ENCODE measurements around the gene FOXD2.

FOXD2 gene

DNA sequence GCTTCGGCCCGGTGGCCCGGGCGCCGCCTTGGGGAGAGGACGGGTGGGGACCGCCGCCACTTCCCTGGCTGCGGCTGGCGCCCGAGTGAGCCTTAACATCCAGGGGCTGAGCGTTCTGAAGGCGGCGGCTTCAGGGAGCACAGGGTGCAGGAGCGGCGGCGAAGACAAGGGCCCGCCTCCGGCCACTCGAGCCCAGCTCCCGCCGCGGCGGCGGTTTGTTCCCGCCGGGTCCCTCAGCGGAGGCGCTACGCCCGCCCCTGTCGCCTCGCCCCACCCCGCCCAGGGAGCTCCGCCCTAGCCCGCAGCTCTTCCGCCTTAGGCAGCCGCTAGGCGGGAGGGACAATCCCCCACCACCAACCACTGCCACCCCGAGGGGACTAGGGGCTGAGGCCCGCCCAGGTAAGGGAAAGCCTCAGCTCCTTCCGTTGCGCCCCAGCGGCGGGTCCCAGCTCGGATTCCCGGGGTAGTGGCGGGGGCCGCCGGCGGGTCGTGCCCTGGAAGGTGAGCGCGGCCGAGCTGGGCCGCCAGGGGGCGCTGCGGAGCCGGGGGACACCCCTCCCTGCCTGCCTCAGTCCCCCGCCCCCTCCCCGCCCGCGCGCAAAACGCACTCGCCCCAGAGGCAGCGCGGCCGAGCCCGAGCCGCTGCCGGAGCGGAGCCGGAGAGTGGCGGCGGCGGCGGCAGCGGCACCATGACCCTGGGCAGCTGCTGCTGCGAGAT is at the start of gene FOXD2:
TSS of gene FOXD2 (plus strand) at position 598 of the 718 bp plus-strand sequence. CDS start at position 690, 92 bp downstream.
- peak; percentile 96 for DNase-seq

DNA sequence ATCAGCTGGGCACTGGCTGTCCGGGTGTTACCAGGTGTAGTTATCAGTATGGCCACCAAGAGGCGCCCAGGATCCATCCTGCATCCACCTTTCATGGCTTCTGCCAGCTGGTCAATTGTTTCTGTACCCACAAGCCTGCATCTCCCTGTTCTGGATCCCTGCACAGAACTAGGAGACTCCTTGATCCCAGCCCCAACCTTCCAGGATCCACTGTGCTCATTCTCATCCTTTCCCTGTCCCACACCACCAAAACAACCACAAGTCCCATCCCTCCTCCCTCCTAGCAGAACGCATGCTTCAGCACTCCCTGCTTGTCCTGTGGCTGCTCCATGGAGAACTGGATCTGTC is 49.0 kb upstream of the FOXD2 start:
- DNase-seq: peak; percentile 20

DNA sequence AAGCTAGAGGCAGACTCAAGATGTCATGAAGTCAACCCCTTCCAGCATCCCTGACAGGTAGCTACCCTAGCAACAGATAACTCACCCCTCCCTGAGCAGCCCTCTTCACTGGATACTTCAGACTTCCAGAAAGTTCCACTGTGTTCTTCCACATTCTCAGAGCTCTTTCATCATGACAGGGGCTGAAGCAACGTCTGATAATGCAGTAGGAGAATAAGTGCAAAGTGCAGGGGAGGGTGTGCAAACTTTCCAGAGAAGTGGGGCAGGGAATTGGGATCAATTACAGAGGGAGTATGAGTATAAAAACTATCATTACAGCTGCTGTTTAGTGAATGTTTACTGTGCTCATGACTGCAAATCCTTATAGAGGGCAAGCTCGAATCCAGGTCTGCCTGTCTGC is 48.1 kb upstream of the FOXD2 start:
- DNase-seq: no peak

DNA sequence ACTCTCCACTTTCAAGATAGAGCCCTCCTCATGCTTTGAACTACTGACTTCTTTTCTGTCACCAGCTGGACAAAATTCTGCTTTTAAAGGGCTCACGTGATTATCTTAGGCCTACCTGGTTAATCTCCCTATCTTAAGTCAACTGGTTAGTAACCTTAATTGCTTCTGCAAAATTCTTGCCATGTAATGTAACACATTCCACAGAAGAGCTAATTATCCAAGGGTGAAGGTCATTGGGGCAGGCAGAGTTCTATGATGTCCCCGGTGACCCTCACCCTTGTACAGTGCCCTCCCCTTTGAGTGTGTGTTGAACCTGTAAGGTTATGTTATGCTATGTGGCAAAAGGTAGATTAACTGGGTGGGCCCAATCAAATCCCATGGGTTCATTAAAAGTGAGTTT is 47.0 kb upstream of the FOXD2 start:
- DNase-seq: no peak

DNA sequence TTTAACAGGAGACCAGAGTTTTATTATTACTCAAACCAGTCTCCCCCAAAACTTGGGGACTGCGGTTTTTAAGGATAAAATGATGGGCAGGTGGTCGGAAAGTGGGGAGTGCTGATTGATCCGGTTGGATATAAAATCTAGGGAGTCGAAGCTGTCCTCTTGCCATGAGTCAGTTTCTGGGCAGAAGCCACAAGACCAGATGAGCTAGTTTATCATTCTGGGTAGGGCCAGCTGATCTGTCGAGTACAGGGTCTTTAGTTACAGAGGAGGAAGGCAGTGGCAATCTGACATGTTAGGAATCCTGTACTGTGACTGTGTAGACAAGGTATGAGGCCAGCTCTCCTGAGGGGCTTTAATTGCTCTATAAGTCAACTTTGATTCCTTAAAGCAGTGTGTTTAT is 44.7 kb upstream of the FOXD2 start:
- no peak for DNase-seq

DNA sequence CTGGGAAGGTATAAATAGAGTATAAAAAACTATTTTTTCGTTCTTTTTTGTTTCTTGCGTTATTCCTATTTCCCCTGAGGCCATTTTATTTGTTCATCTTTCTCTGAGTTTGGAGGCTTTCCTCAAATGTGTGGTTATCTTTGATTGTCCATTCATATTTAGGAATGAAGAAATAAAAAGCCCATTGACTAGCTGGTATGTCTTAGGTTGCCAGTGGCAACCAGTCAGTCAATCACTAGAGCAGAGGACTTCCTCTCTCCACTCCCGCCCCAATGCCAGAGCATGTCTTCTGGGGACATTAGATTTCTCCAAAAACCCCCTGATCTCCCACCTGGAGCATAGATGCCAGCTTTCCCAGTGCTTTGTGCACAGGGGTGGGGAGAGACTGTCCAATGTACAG is 42.4 kb upstream of the FOXD2 start:
- DNase-seq: no peak

DNA sequence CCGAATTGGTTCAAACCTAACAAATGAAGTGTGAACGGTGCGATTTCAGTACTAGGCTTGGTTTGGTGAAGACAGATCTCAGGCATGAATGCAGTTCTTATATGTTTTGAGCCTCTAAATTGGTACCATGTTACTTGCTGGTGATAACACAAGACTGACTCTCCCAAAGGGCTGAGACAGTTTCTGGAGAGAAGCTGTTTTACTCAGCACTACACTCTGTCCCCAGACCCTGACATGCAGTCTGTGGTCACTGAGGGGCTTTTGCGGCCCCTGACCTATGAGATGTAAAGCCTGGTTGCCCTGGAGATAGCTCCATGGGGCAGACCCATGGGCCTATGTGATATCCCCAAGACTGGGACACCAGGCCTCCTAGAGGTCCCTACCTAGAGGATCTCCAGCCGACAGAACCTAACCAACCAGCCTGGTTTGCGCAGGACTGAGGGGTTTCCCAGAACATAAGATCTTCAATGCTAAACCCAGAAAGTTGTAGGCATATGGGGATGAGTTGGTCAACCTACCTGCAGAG is 41.1 kb upstream of the FOXD2 start:
- DNase-seq: no peak

DNA sequence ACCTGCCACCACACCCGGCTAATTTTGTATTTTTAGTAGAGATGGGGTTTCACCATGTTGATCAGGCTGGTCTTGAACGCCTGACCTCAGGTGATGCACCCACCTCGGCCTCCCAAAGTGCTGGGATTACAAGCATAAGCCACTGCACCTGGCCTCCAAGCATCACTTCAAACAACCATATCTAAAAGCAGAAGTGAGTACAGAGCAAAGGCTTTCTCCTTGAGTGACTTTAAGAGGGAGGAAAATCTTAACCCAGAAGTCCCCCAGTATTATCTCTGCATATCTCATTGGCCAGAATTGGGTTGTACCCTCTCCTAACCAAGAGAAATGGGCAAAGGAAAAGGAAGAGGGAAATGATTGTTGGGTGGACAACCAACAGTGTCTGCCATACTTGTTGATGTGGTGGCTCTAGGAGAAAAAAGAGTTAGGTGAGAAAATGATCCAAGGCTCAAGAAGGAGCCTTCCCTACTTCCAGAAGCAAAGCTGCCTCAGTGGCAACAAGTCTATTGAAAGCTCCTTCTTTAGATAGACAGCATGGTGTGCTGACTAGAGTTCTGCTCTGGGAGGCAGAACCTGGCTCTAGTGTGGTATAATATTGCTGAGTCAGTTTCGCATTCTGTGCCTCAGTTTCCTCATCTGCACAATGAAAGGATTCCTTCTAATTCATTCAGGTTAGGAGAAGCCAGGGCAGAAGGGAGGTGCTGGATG is 38.6 kb upstream of the FOXD2 start:
- DNase-seq: no peak

DNA sequence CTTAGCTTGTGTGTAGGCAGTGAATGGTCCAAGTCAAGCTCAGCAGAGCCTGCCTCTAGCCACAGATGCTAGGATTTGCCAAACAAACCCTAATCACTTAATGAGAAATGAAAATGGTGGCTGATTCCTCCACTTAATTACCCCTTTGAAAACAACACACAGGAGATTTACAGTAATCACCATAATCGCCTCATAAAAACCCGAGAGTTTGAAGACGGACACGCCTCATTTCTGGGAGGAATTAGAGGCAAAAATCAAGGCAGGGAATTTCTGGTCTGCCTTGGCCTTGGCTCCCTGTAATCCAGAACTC is 38.0 kb upstream of the FOXD2 start:
- no peak for DNase-seq

DNA sequence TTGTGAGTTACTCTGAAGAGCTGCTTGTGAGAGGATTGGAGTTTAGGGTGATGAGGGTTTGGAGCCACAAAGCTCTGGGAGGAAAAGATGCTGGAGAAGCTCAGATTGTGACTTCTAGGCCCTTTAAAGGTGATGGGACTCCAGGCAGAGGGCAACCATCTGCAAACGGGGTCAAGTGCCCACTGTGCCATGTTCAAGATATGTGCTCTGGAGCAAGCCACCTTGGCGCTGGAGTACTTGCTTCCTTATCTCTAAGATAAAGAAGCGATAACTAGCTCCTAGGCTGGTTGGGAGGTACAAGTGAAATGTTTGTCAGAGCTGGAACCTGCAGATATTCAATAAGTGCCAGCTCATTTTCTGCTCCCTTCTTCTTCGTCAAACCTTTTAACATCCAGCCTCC is 36.1 kb upstream of the FOXD2 start:
- DNase-seq: no peak

DNA sequence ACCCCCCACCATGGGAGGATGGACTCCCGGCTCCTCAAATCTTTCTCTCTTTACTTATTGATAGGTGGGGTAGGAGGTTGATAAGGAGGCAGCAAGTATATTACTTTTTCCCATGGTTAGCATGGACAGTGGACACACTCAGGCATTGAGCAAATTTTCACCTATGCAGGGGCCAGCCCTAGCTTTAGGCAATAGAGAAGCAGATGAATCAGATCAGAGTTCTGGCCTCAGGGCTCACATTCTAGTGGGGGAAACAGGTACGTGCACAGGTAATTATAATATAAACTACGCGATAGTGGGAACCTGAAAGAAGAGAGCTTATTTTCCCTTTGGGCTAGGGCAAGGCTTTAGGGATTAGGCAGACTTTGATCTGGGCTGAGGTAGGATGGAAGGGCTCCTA is 35.3 kb upstream of the FOXD2 start:
- DNase-seq: no peak

DNA sequence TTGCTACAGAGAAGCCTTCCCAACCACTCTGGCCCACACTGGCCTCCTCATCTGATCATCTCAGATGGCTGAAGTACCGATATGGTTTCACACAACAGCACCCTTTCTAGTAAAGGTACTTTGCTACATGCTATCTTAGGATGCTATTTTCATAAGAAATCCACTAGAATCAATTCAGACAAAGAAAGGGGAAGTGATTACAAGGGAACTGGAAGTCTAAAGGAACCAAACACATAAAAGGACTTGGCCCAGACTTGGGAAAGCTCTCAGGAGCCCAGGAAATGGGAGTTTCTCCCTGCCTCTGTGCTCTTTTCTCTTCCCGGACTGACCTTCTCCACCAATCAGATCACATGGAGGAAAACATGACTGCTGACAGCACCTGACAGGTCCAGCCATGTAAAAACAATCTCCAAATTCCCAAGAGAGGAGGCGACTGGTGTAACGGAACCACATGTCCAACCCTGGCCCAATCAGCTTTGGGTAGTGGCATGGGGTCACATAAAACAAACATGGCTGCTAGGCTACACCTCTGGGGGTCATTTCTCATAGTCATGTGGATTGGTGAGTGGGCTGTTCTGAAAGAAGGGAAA is 34.4 kb upstream of the FOXD2 start:
- no peak for DNase-seq

DNA sequence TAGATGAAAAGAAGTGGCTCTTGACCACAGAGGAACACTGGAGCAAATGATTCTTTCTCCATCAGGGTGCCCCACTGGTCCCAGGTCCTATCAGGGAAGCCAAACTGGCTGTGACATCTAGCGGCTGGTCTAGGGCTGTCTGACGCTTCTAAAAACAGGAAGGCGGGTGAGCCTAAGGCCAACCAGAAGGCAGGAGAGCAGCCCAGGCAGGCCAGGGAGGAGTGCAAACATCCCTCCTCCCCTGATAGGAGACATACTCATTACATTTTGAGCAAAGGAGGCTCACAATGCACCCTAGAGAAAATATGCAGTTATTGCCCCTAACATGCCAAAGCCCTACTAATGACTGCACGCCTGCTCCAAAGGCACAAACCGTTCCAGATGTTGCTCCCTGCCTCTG is 32.1 kb upstream of the FOXD2 start:
- no peak for DNase-seq

DNA sequence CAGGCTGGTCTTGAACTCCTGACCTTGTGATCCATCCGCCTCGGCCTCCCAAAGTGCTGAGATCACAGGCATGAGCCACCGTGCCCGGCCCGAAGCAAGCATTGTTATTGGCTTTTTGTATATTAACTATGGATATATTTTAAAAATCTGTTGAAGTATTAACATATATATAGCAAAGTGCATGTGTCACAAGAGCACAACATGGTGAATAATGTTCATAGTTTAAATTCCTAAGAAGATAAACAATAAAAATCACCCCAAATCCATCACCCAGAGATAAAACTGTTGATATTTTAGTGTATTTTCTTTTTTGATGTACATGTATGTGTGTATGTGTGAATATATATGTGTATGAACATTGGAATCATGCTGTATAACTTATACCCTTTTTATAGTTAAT is 30.9 kb upstream of the FOXD2 start:
- DNase-seq: no peak

DNA sequence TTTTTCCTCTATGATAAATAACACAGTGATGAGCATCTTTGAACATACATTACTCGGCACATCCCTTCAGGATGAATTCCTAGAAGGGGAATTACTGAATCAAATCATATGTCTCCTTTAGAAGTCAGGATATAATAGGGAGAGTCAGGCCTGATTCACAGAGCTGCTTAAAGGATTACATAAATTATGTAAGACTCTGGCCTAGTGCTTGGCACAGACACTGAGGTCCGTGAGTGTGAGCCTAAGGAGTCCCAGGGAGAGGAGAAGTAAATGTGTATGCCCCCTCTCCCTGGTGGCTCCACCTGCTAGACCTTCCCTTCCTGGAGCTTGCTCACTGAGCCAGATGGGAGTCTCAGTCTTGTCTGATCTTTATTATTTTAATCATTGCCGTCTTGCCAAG is 30.4 kb upstream of the FOXD2 start:
- DNase-seq: no peak

DNA sequence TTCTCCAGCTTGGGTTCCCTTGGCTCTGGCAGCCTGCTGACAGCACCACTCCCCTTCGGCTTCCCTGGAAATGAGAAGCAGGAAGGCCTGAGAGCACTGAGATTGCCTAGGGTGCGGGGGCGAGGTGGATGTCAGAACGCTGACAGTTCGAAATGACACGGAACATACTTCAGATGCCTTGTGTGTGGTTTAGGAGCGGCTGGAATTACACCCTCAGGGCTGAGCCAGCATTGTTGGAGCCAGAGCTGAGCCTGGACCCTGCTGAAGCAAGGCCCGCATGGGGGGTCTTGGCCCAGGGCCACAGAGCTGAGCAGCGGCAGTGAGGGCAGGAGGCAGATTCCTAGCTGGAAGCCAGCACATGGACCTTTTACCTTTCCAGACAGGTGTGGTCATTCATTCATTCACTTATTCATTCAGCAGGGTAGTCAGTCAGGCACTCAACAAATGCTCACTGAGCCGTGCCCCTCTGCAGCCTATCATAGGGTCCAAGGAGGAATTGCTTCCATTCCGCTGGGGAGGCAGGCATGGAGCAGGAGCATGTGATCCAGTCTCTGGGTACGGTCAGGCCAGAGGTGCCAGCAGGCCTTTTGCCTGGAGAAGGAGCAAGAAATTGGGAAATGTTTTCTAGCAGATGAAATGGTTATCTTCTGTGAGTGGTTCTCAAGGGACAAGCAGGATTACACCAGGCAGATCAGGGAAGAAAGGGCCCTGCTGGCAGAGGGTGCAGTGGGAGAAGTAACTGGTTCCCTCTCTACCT is 28.4 kb upstream of the FOXD2 start:
- DNase-seq: no peak

DNA sequence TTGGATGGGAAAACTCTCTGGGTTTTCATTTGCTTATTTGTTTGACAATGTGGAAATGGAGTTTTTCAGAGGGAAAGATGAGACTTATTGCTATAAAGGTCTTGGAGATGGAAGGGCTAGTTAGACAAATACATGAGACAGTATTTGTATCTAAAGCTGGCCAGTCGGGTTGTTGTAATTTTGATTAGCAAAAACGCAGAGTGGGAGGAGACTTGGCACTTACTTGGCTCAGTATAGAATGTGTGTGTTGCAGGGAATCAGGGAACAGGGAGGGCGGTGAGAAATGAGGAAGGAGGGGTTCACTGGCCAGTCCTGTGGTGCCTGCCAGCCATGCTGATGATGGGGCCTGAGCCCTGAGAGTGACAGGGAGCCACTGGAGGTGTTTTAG is 27.8 kb upstream of the FOXD2 start:
- DNase-seq: no peak

DNA sequence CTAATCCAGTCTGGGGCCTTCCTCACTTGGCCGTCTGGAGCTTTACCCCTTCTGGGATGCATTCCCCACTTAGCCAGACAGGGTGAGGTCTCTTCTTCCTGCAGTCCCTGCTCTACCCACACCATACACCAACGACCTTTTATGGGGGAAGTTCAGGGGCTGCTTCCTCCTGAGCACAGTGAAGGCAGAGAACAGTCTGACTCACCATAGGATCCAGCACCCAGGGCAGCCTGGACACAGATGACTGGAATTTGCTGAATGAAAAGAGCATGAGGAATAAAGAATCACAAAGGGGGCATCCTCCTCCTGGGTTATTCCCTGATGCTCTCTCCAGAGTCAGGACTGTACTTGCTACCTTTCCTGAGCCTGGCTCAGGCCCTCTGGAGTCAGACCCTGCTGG is 26.4 kb upstream of the FOXD2 start:
- DNase-seq: no peak

DNA sequence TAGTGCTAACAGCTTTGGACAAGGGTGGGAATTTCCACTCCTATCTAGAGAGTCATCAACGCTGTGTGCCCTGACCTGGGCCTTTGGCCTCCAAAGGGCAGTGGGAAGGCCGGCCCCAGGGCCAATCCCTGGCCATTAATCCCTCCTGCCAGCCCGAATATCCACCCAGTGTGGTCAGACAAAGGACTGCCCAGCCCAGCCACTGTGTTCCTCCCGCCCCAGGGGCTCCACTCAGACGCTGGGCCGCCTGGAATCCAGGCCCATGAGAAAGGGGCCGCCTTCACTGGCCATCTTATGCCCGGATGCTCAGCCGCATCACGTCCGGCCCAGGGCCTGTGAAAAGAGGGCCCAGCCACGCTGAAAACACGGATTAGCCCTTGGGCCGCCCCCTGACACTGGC is 25.4 kb upstream of the FOXD2 start:
- no peak for DNase-seq

DNA sequence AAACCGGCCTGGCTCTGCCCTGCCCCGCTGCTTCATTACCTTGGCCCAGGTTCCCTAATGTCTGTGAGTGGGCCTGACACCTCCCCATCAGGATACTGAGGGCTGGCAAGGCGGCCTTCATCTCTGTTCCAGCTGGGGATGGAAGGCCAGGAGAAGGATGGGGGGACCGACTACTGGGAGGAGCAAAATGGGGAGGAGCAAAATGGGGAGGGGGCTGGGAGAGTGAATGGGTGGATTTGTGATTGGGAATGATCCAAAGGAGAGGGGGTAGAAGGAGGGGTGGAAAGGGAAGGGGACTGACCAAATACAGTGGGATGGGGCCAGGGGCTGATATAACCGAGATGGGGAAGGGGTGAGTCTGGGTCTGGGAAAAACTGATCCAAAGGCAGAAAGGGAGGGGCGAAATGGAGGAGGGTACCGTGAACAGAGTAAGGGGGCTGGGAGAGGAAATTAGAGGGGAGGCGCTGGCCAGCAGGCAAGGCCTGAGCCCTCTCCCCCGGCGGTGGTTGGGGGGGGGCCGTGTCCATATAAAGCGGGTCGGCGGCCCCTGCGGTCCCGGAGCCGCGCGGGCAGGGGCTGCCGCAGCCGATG is 22.0 kb upstream of the FOXD2 start, which contains the start of gene FOXE3:
TSS of gene FOXE3 (plus strand) at position 558 of the 591 bp plus-strand sequence. CDS start at position 589, 31 bp downstream.
- peak; percentile 25 for DNase-seq

DNA sequence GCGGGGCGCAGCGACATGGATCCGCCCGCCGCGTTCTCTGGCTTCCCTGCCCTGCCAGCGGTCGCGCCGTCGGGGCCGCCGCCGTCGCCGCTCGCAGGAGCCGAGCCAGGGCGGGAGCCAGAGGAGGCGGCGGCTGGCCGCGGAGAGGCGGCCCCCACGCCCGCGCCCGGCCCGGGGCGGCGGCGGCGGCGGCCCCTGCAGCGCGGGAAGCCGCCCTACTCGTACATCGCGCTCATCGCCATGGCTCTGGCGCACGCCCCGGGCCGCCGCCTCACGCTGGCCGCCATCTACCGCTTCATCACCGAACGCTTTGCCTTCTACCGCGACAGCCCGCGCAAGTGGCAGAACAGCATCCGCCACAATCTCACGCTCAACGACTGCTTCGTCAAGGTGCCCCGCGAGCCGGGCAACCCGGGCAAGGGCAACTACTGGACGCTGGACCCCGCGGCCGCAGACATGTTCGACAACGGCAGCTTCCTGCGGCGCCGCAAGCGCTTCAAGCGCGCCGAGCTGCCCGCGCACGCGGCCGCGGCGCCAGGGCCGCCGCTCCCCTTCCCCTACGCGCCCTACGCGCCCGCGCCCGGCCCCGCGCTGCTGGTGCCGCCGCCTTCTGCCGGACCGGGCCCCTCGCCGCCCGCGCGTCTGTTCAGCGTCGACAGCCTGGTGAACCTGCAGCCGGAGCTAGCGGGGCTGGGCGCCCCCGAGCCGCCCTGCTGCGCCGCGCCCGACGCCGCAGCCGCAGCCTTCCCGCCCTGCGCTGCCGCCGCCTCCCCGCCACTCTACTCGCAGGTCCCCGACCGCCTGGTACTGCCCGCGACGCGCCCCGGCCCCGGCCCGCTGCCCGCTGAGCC is 21.3 kb upstream of the FOXD2 start:
- no peak for DNase-seq

Data from DMS79 treated with DMSO at 0.1 percent for 48 hours (cell line).